ENCODE data around the gene GLS.
A peak's percentile ranks its signal among the peaks of the same experiment; 100 is the strongest.

Gene GLS

GRCh38 chr2:190996947-190997346, 116.3 kb downstream of the GLS start:
- no peak for DNase-seq

- DNase-seq: no peak
Measured at GRCh38 chr2:190997526-190998113, 117.0 kb downstream of the GLS start.

GRCh38 chr2:190999058-190999457, 118.4 kb downstream of the GLS start:
- DNase-seq: no peak

GRCh38 chr2:190999949-191000665, 119.5 kb downstream of the GLS start:
- no peak for DNase-seq

- no peak for DNase-seq
Measured at GRCh38 chr2:191001032-191001431, 120.4 kb downstream of the GLS start.

GRCh38 chr2:191001624-191002023, 121.0 kb downstream of the GLS start:
- DNase-seq: no peak

- DNase-seq: no peak
Measured at GRCh38 chr2:191003405-191004309, 123.0 kb downstream of the GLS start.

GRCh38 chr2:191006297-191006696, 125.7 kb downstream of the GLS start:
- no peak for DNase-seq

- no peak for DNase-seq
Measured at GRCh38 chr2:191006997-191007783, 126.6 kb downstream of the GLS start.

GRCh38 chr2:191008286-191008685, 127.7 kb downstream of the GLS start:
- no peak for DNase-seq

GRCh38 chr2:191009541-191010374, 129.1 kb downstream of the GLS start:
- DNase-seq: no peak

GRCh38 chr2:191010887-191011885, 130.6 kb downstream of the GLS start:
- no peak for DNase-seq

- DNase-seq: no peak
Measured at GRCh38 chr2:191012346-191012745, 131.7 kb downstream of the GLS start.

GRCh38 chr2:191012845-191013681, 132.4 kb downstream of the GLS start:
- no peak for DNase-seq

GRCh38 chr2:191013682-191013931, 133.0 kb downstream of the GLS start:
- DNase-seq: peak in 1 of 2 experiments; percentile 42

GRCh38 chr2:191013932-191014652, 133.5 kb downstream of the GLS start, which contains the start of gene STAT1:
TSS of gene STAT1 (minus strand) at chr2:191014171. CDS start at chr2:191010003, 4,168 bp downstream.
- DNase-seq: peak in 1 of 2 experiments; percentile 70

GRCh38 chr2:191014653-191015020, 134.0 kb downstream of the GLS start:
- DNase-seq: no peak

Data from cerebellar nuclear complex (tissue), 1 donor.